K562 (cell line): Measurements from ENCODE around the gene APOBEC3F. TPM values are rescaled to one million over a fixed set of nuclear protein-coding genes. Genes with fewer than 3 reads are reported as not detected.
"Not testable (repeated sequence)": the region's sequence is repeated elsewhere in the genome, so short reads cannot be mapped to it uniquely, and the experiment has no call there.

Experiments
- ATAC-seq: fragments of 200-7000 bp; cut with Tn5 transposase; 3 replicates; pipeline ENCODE4 v1.9.1; 2020; ENCODE audit warnings: moderate library complexity
- Bru-seq: library from RNA; stranded (reverse); fragments of 400-500 nt; gene quantifications from one replicate; lab custom pipeline; 2021; lab: Mats Ljungman, UMichigan
- BruChase-seq, 2 experiments: library from RNA; stranded (reverse); fragments of 400-500 nt; gene quantifications; one replicate each; lab custom pipeline; 2021; lab: Mats Ljungman, UMichigan
- BruUV-seq: library from RNA; stranded (reverse); fragments of 400-500 nt; replicated peaks from 2 replicates; lab custom pipeline; 2021; lab: Mats Ljungman, UMichigan
- CTCF ChIA-PET: fragments of 300-600 bp; formaldehyde crosslinking; extraction: SDS; loops from one replicate; lab custom pipeline; 2021; ENCODE audit warnings: low intra/inter-chr PET ratio; lab: Yijun Ruan, JAX
- POLR2A ChIA-PET: fragments of 300-600, 350-650 bp; sonication (Branson Sonifier 250); formaldehyde crosslinking; extraction: SDS; loops from one replicate; lab custom pipeline; 2021; ENCODE audit warnings: antibody characterized with exemption, inconsistent platforms; lab: Yijun Ruan, JAX
- DNase-seq, 4 experiments: peaks; one replicate each; pipeline versions ENCODE4 v3.0.0 to v3.0.0-alpha.2; 2011 to 2018; ENCODE audit warnings: low spot score in 3 of 4, mixed read lengths in 3 of 4; ENCODE audit errors: extremely low read depth in 1 of 4
- FAIRE-seq: peaks from 2 replicates; lab custom pipeline; 2011; peaks lifted over from hg19 to GRCh38; lab: Jason Lieb, UNC
- H2AFZ ChIP-seq: 2 replicates; pipeline ENCODE4 v1.6.0; 2011; ENCODE audit warnings: low read depth, low read length, control low read depth, inconsistent platforms
- H3K27ac ChIP-seq: fragments of 200-600 bp; 3 replicates; pipeline ENCODE4 v1.8.0; 2011; ENCODE audit warnings: low read depth, mild to moderate bottlenecking, control low read depth, inconsistent platforms, low read length, moderate library complexity, mixed read lengths; ENCODE audit errors: extremely low read depth
- H3K27me3 ChIP-seq, 2 experiments: fragments of 300-600 bp in 1 of 2; 2 replicates in 1 of 2; 3 replicates in 1 of 2; pipeline versions ENCODE4 v1.6.0 to v1.8.0; 2011; ENCODE audit warnings: inconsistent platforms in 2 of 2, low read length in 2 of 2, mild to moderate bottlenecking in 1 of 2, mixed read lengths in 1 of 2, moderate library complexity in 1 of 2; ENCODE audit not compliant: control insufficient read depth in 2 of 2, insufficient read depth in 2 of 2
- H3K36me3 ChIP-seq: fragments of 300-600 bp; 3 replicates; pipeline ENCODE4 v1.8.0; 2011; ENCODE audit warnings: mild to moderate bottlenecking, low read length, inconsistent platforms; ENCODE audit not compliant: control insufficient read depth, insufficient read depth
- H3K4me1 ChIP-seq, 2 experiments: fragments of 200-600 bp in 1 of 2; replicated peaks in 1 of 2; 2 replicates in 1 of 2; 3 replicates in 1 of 2; pipeline versions ENCODE4 v1.5.1 to v1.8.0; 2011; ENCODE audit warnings: inconsistent platforms in 2 of 2, low read length in 2 of 2, mild to moderate bottlenecking in 1 of 2, mixed read lengths in 1 of 2, moderate library complexity in 1 of 2; ENCODE audit not compliant: control insufficient read depth in 2 of 2, insufficient read depth in 2 of 2
- H3K4me2 ChIP-seq: 2 replicates; pipeline ENCODE4 v1.6.1; 2011; ENCODE audit warnings: low read length, control low read depth, inconsistent platforms, mixed read lengths; ENCODE audit not compliant: insufficient read depth
- H3K4me3 ChIP-seq: fragments of 200-600 bp; sonication (generic), shearing (Covaris generic); 2 replicates; pipeline ENCODE4 v1.5.1; 2016; ENCODE audit warnings: control low read depth, inconsistent platforms
- H3K79me2 ChIP-seq: fragments of 200-600 bp; 3 replicates; pipeline ENCODE4 v1.8.0; 2011; ENCODE audit warnings: low read length, inconsistent platforms; ENCODE audit not compliant: control insufficient read depth, insufficient read depth
- H3K9ac ChIP-seq, 2 experiments: 2 replicates each; pipeline versions ENCODE4 v1.6.0 to v1.6.1; 2011; ENCODE audit warnings: low read depth in 2 of 2, low read length in 2 of 2, control low read depth in 1 of 2, inconsistent platforms in 1 of 2, mild to moderate bottlenecking in 1 of 2, mixed read lengths in 1 of 2; ENCODE audit not compliant: insufficient read depth in 1 of 2
- H3K9me1 ChIP-seq: one replicate; pipeline ENCODE4 v1.6.0; 2011; ENCODE audit warnings: inconsistent platforms, mild to moderate bottlenecking, low read length, moderate library complexity; ENCODE audit not compliant: control insufficient read depth, insufficient read depth
- H3K9me3 ChIP-seq: replicated peaks from 2 replicates; pipeline ENCODE4 v1.5.1; 2011; ENCODE audit warnings: low read depth, low read length, inconsistent platforms; ENCODE audit not compliant: control insufficient read depth, insufficient read depth
- H4K20me1 ChIP-seq: replicated peaks from 2 replicates; pipeline ENCODE4 v1.6.1; 2011; ENCODE audit warnings: low read length, inconsistent platforms, mixed read lengths; ENCODE audit not compliant: control insufficient read depth, insufficient read depth
- CTBP1 ChIP-seq: fragments of 450-650 bp; IDR thresholded peaks from 2 replicates; pipeline ENCODE4 v1.6.1; 2016; ENCODE audit warnings: borderline replicate concordance
- MAZ ChIP-seq, 2 experiments: fragments of 450-650 bp in 1 of 2; sonication (generic) in 1 of 2; formaldehyde crosslinking; IDR thresholded peaks in 1 of 2; conservative IDR thresholded peaks in 1 of 2; 2 replicates each; pipeline versions ENCODE4 v1.4.0 to v1.5.0; 2020; ENCODE audit warnings: mild to moderate bottlenecking in 1 of 2, missing genetic modification reagents in 1 of 2
- MEIS2 ChIP-seq: fragments of 450-650 bp; IDR thresholded peaks from 2 replicates; pipeline ENCODE4 v1.6.1; 2014; ENCODE audit warnings: mild to moderate bottlenecking; ENCODE audit not compliant: partially characterized antibody
- PHF8 ChIP-seq: fragments of 200-600 bp; sonication (generic); IDR thresholded peaks from 2 replicates; pipeline ENCODE4 v1.6.1; 2012; ENCODE audit warnings: mixed run types, mild to moderate bottlenecking, inconsistent platforms, low read length, moderate library complexity, borderline replicate concordance
- TFAP4 ChIP-seq: sonication (generic); formaldehyde crosslinking; IDR thresholded peaks from 2 replicates; pipeline ENCODE4 v1.8.0; 2022; ENCODE audit warnings: missing genetic modification reagents, mild to moderate bottlenecking, moderate library complexity, borderline replicate concordance
- ZFX ChIP-seq: sonication (generic); formaldehyde crosslinking; IDR thresholded peaks from 2 replicates; pipeline ENCODE4 v1.8.0; 2022; ENCODE audit warnings: mild to moderate bottlenecking, missing genetic modification reagents, moderate library complexity
- ZNF263 ChIP-seq: sonication (generic); formaldehyde crosslinking; IDR thresholded peaks from 2 replicates; pipeline ENCODE4 v1.8.0; 2022; ENCODE audit warnings: mild to moderate bottlenecking, missing genetic modification reagents, borderline replicate concordance
- WGBS: fragments of 100-300 bp; shearing (Covaris generic); methylation state at CpG from one replicate; pipeline ENCODE4 v1.1.6; 2016; ENCODE audit warnings: low coverage, mixed read lengths; ENCODE audit not compliant: insufficient coverage; ENCODE audit errors: missing lambda C conversion rate; 5-methylcytosine and 5-hydroxymethylcytosine counted together
- in situ Hi-C: fragments of 300-500 bp; cut with MboI; formaldehyde crosslinking; loops from 4 replicates; pipeline ENCODE4 v1.15.0; 2018; ENCODE audit warnings: inconsistent platforms, mixed read lengths
- intact Hi-C: fragments of 100-400 bp; cut with micrococcal nuclease; formaldehyde crosslinking; loops from 2 replicates; pipeline ENCODE4 v1.14.2; 2022
- long read RNA-seq, 3 experiments: library from polyadenylated mRNA in 2 of 3; library from RNA in 1 of 3; unstranded in 2 of 3; stranded (forward) in 1 of 3; transcript quantifications; one replicate each; pipeline ENCODE4 v2.0.0, GENCODE V29; 2019 to 2022
- polyA minus RNA-seq, 3 experiments: library from RNA; depleted of rRNA, polyadenylated mRNA; stranded (reverse); fragments of >200 nt; gene quantifications; 2 replicates each; pipeline ENCODE4 v1.2.3, GENCODE V29; 2011
- polyA plus RNA-seq, 8 experiments: library from polyadenylated mRNA; depleted of rRNA in 4 of 8; stranded (reverse) in 5 of 8; unstranded in 3 of 8; fragments of >200 nt; fragmentation: Nextera tagmentation in 2 of 8; fragmentation: Illumina TruSeq in 1 of 8; extraction: Ambion mirVana in 2 of 8; extraction: Trizol in 1 of 8; gene quantifications; 2 replicates each; pipeline versions ENCODE4 v1.2.1 to v1.2.3, GENCODE V29; 2011 to 2014; ENCODE audit warnings: inconsistent platforms in 1 of 8, missing spikeins in 1 of 8
- total RNA-seq, 7 experiments: library from RNA; depleted of rRNA in 6 of 7; stranded (reverse); fragments of >200 nt in 6 of 7; fragmentation: Illumina TruSeq in 2 of 7; extraction: Trizol in 2 of 7; gene quantifications; 2 replicates each; pipeline versions ENCODE4 v1.2.1 to v1.2.3, GENCODE V29; 2011 to 2021; ENCODE audit warnings: low replicate concordance in 1 of 7

The APOBEC3F gene
- total RNA-seq (2011; cell fraction: chromatin; rRNA removed; ENCODE audit: low replicate concordance): 10.6 and 19.4 TPM in 2 replicates
- total RNA-seq (2011; cell fraction: nucleolus; rRNA removed): 12.4 and 13.3 TPM in 2 replicates
- total RNA-seq (2011; cell fraction: nucleoplasm; rRNA removed): 9.5 and 12.7 TPM in 2 replicates
- total RNA-seq (2014; rRNA removed) (1.6 and 2.4 TPM in 2 replicates), total RNA-seq (2014; rRNA removed; fragmentation: Illumina TruSeq; extraction: Trizol) (0.80 and 1.1 TPM in 2 replicates), total RNA-seq (2015; rRNA removed; fragmentation: Illumina TruSeq; extraction: Trizol) (1.5 and 1.9 TPM in 2 replicates), total RNA-seq (2021) (3.3 and 5.0 TPM in 2 replicates), polyA plus RNA-seq (2011; rRNA removed) (1.6 TPM in 2 replicates), polyA plus RNA-seq (2014; fragmentation: Illumina TruSeq; extraction: Trizol) (2.2 and 2.7 TPM in 2 replicates), polyA plus RNA-seq (2014; fragmentation: Nextera tagmentation; extraction: Ambion mirVana) (1 to 10 TPM; 1.4 to 2.0 TPM), polyA plus RNA-seq (2014; rRNA removed) (1.7 and 4.0 TPM in 2 replicates), polyA minus RNA-seq (2011; rRNA and poly(A)+ RNA removed) (2.8 and 3.4 TPM in 2 replicates), Bru-seq, nascent RNA (percentile 50 among the genes with signal in this experiment), BruChase-seq, experiment 1, labeled RNA remaining after a 2-hour chase (percentile 46 among the genes with signal in this experiment), BruChase-seq, experiment 2, labeled RNA remaining after a 6-hour chase (percentile 48 among the genes with signal in this experiment)
- 2.4 and 2.5 TPM in 2 replicates for polyA plus RNA-seq (2011; cell fraction: cytosol; rRNA removed)
- polyA plus RNA-seq (2011; cell fraction: nucleus; rRNA removed): 2.4 and 2.7 TPM in 2 replicates
- polyA plus RNA-seq (2012): 2.3 and 2.9 TPM in 2 replicates
- polyA minus RNA-seq (2011; cell fraction: cytosol; rRNA and poly(A)+ RNA removed): 0.73 and 2.1 TPM in 2 replicates
- 6.7 and 7.0 TPM in 2 replicates for polyA minus RNA-seq (2011; cell fraction: nucleus; rRNA and poly(A)+ RNA removed)
- long read RNA-seq, experiment 1, partial matches to known transcripts: 5 of 15 reads
- long read RNA-seq, experiment 1, other reads (novel, unspliced or antisense): 8 of 15 reads
- long read RNA-seq, experiment 2, partial matches to known transcripts: 0 of 1 reads
- long read RNA-seq, experiment 2, other reads (novel, unspliced or antisense): 1 of 1 reads
- long read RNA-seq, experiment 3, partial matches to known transcripts: 1 of 2 reads
- long read RNA-seq, experiment 3, other reads (novel, unspliced or antisense): 0 of 2 reads

- BruUV-seq, POLR2A ChIA-PET, intact Hi-C loops, H3K27me3 ChIP-seq, CTCF ChIA-PET, H3K9me3 ChIP-seq, H3K9me1 ChIP-seq, H3K36me3 ChIP-seq, H4K20me1 ChIP-seq: not testable (repeated sequence)
- Histone ChIP-seq H2AFZ (peak within 1 kb of the TSS; percentile 55), H3K4me1 (peaks cover 0 to 27% of the 10 kb centered on the region in 2 experiments; a peak in 4 of 5 replicates), H3K4me2 (peak within 1 kb of the TSS; percentile 79), H3K79me2 (peaks cover 14% of the 10 kb centered on the region), H3K27ac (peak within 1 kb of the TSS; percentile 68), H3K4me3 (peak within 1 kb of the TSS; percentile 60), H3K9ac (peak within 1 kb of the TSS; percentile 53 to 89)
- FAIRE-seq (peak; percentile 92), ATAC-seq (peak; percentile 95), DNase-seq (peak; percentile 27 to 68 (median 30))
- in situ Hi-C loops: loop anchor here (5.0 kb wide), 1 partner anchor 37 kb away; the partner anchor contains the start of gene APOBEC3G
- WGBS: 0% methylated on average over 10 of the region's 21 CpGs
- TF ChIP-seq ZFX (CRISPR knock-in tag) (peak; percentile 53), ZNF263 (CRISPR knock-in tag) (peak; percentile 97), MAZ (CRISPR knock-in tag; conservative IDR thresholded peaks at IDR 0.05 in 1 of 2, IDR thresholded peaks at IDR 0.05 in 1 of 2) (peak in 1 of 2 experiments; percentile 61; a peak in 2 of 4 replicates), PHF8 (peak; percentile 43; the same call in 1 of the 2 replicates), TFAP4 (CRISPR knock-in tag) (0 out of 2 replicates have a peak, but pooled peaks have one; percentile 32), MEIS2 (peak; percentile 9), CTBP1 (peak; percentile 39; the same call in 1 of the 2 replicates)
These were observed at the start of gene APOBEC3F for GRCh38 chr22:39040538-39041296. Gene APOBEC3F (plus strand): TSS chr22:39040864. CDS start chr22:39040961, 97 bp downstream.
